GM18909 (cell line): ENCODE data around the gene ARHGAP20.

ENCODE experiments used
- ATAC-seq: cut with Tn5 transposase; IDR thresholded peaks from one replicate; pipeline ENCODE4 v1.9.1; 2021; ENCODE audit warnings: mild to moderate bottlenecking; ENCODE audit not compliant: unreplicated experiment, poor library complexity

Gene ARHGAP20, protein sequence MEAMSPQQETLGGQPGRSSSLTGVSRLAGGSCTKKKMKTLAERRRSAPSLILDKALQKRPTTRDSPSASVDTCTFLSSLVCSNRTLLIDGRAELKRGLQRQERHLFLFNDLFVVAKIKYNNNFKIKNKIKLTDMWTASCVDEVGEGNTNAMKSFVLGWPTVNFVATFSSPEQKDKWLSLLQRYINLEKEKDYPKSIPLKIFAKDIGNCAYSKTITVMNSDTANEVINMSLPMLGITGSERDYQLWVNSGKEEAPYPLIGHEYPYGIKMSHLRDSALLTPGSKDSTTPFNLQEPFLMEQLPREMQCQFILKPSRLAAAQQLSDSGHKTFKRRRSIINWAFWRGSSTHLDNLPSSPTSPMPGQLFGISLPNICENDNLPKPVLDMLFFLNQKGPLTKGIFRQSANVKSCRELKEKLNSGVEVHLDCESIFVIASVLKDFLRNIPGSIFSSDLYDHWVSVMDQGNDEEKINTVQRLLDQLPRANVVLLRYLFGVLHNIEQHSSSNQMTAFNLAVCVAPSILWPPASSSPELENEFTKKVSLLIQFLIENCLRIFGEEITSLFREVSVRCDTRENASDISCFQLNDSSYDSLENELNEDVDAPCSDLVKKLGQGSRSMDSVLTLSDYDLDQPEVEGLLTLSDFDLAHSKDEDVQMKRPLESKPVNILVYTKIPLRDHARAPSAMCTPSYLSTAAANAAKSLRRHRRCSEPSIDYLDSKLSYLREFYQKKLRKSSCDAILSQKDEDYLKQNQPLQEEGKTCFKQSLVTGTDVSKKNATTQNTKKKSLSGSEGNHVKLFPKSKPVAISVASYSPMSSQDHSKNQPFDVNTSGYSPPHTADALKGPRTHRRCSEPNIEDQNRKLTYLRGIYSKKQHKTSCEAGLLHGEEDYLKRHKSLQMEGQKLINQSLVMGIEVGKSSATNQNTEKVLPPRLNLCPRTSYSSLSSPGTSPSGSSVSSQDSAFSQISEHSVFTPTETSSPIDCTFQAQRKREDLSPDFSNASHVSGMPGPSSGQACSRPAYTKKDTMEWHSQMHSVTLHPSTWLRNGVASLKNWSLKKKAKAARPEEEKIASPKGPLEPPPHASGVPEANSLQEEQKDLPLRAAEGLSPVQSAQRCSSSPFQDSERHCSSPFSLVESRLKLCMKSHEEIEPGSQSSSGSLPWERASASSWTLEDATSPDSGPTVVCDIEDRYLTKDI

DNA sequence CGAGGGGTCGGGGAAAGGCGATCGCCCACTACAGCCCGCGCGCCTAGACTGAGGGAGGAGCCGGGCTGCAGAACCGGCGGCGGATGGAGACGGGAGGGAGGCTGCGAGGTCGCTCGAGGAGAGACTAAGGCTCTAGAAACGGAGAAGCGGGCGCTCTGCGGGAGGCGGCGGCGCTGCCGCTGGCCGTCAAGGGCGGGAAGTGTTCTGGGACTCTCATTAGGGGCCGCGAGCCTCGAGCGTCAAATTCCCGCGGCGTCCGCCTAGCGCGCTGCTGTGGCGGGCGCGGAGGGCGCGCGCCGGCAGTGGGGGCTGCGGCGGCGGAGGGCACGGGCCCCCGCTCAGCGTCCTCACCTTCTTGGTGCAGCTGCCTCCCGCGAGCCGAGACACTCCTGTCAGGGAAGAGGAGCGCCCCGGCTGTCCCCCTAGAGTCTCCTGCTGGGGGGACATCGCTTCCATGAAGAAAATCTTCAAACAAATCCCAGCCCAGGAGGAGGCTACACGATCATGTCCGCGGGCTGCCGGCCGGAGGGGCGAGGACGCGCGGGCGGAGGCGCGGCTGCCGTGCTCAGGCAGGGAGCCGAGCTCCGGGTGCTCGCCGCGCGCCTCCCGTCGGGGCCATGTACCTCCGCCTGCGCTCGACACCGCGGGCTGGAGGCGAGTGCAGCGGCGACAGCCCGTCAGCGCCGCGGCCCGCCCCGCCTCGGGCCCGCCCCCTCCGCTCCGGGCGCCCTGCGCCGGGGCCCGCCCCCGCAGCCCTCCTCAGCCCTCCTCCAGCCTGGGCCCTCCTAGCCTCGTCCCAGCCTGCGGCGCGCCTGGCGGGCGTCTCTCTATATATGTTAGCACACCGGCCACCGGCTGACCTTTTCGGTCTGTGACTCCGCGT lies at the start of gene ARHGAP20:
Gene ARHGAP20, minus strand, starts transcription at position 662 of the 883 bp plus-strand sequence. Its CDS starts 206 bp downstream, at position 456.
- ATAC-seq, result peak; percentile 79

DNA sequence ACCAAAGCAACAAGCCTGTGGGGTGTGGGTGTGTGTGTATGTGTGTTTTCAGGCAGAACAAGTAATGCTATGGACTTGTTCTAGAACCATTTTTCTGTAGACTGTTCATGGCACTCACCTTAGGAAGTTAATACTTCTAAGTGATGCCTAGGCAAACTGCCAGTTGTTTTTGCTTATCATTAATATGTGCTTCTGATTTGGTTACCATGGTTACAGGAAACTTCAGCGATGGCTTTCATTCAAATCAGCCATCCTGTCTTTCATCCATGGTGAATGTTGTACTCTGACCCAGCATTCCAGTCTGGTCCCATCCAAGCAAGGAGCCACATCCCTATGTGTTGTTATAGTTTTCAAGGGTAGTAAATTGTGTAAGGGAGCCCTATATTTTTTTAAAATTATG lies 49.8 kb upstream of the ARHGAP20 start:
- no peak for ATAC-seq

DNA sequence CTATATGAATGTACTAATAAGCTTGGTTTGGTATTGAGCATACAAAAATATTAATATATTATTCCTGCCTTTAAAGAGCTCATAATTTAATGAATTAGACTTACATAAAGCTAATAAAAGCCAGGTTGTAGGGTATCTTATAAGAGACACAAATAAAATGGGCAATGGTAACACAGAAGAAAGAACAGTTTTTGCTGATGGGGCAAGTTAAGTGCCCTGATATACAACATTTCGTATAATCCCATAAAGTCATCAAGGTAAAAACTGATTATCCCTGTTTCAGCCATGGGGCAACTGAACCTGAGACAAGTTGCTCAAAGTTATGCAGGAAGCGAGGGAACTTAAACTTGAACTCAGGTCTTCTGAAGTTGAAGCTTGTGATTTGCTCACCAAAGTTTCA lies 48.9 kb upstream of the ARHGAP20 start:
- no peak for ATAC-seq

DNA sequence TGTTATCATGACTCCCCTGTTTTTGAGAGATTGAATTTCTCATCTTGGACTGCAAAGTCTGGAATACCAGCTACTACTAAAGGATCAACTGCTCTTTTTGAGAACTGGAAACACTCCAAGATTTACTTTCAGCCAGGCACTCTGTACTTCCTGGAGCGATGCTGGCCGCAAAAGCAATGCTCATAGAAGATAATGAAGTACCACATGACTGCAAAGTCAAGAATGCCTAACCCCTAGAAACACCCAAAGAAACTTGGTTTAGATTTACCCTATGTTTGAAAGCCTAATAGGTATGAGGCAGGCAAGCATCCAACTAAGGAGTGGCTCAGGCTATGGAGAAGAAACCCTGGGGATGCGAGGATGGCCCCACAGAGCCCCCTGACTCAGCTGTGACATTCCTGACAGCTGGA lies 47.7 kb upstream of the ARHGAP20 start:
- no peak for ATAC-seq

DNA sequence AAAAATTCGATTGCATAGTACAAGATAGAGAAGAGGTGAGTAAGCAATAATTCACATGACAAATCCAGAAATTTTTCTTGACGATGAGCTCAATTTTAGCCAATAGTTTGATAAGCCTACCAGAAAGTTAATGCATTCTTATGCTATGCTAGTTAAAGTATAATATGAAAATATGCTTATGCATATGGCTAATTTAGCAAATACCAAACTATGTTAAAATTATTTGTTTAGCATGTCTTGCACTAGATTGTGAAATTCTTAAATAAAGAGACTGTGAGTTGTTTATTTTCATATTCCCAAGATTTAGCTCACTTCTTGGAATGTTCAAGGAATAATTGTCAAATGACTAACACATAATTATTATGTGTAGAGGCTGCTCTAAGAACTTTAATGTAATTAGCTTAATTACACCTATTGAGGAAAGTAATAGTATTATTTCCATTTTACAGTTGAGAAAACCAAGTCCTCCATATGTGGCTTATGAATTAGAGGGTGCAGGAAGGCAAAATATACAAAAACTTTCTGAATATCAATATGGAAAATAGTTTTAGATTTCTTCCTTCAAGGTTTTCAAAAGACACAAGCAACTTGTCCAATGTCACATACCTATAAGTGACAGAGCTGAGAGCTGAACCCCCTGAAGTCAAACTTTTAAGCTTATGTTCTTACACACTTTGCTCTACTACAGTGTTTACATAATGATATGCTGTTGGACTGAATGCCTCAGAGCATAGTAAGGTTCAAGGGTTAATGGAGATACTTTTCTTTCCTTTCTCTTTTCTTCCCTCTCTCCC lies 45.9 kb upstream of the ARHGAP20 start:
- ATAC-seq, result no peak

DNA sequence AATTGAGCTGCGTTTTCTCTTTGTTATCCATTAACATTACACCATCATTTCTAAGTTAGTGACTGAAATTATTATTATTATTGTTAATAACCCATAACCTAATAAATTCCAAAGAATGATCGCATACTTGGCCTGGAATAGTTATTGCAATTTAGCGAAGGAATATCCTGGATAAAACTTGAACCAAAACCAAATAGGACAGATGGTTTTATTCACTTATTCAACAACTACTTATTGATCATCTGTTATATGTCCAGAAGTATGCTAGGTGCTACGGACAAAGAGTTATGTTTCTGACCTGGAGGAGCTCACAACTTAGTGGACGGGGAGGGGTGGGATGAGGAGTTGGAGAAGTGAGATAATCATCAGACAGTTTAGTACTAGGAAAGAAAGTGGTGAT lies 44.8 kb upstream of the ARHGAP20 start:
- ATAC-seq, result no peak

DNA sequence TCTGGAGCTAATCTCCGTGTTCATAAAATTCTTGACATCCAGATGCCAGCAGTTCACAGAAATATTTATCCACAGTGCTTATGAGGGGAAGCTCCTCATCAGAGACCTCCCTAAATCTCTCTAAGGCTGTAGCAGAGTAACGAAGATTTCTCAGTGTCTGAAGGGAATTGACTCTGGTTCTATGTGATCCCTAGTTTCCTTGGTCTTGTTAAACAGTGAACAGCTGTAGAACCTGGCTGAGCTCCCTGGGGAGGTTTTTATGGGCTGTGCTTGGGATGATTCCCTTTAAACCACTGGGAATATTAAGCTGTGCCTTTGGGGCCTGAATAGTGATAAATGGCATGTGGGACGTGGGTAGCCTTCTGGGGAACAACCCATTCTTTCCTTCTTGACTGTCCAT lies 43.7 kb upstream of the ARHGAP20 start:
- ATAC-seq, result no peak

DNA sequence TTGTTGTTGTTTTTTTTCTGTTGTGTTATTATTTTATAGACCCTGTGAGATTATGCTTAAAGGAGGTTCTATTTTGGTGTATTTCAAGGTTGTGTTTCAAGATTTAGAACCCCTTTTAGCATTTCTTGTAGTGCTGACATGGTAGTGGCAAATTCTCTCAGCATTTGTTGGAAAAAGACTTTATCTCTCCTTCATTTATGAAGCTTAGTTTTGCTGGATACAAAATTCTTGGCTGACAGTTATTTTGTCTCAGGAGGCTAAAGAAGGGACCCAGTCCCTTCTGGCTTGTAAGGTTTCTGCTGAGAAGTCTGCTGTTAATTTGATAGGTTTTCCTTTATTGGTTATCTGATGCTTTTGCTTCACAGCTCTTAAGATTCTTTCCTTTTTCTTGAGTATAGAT lies 40.7 kb upstream of the ARHGAP20 start:
- ATAC-seq, result no peak

DNA sequence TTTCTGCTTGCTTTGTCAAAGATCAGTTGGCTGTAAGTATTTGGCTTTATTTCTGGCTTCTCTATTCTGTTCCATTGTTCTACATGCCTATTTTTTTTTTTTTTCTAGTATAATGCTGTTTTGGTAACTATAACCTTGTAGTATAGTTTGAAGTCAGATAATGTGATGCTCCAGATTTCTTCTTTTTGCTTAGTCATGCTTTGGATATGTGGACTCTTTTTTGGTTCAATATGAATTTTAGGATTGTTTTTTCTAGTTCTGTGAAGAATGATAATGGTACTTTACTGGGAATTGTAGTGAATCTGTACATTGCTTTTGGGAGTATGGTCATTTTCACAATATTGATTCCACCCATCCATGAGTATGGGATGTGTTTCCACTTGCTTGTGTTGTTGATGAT lies 37.9 kb upstream of the ARHGAP20 start:
- ATAC-seq, result no peak

DNA sequence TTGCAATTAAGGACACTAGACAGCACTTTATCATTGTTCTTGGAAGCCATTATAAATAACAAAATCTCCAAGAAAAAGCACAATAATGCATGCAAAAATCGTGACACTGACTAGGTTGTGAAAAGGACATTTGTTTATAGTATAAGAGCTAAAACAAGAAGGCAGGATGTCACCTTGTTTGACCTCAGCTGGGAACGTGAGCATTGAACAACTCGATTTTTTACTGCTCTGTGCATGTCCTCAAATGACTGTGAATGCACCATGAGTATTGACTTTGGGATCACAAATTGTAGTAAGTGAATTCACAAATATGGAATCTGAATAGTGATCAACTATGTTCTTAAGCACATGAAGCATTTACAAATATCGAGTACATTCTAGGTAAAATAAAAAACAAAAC lies 35.3 kb upstream of the ARHGAP20 start:
- no peak for ATAC-seq

DNA sequence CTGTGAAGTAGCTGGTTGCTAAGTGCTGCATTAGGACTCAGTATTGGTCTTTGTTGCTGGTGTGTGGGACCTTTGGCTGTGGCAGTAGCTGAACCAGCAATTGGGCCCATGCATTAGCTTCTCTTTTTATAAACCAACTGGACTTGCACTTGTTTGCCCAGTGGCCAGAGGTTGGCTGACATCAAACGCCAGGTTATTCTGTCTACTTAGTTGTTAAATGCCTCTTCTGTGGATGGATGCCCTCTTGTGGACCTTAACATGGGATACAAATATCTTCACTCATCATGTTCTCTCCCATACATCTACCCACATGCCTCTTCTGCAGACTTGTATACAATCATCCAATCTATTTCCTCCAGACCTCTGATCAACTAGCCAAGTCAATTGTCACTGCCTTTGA lies 26.4 kb upstream of the ARHGAP20 start:
- ATAC-seq, result no peak

DNA sequence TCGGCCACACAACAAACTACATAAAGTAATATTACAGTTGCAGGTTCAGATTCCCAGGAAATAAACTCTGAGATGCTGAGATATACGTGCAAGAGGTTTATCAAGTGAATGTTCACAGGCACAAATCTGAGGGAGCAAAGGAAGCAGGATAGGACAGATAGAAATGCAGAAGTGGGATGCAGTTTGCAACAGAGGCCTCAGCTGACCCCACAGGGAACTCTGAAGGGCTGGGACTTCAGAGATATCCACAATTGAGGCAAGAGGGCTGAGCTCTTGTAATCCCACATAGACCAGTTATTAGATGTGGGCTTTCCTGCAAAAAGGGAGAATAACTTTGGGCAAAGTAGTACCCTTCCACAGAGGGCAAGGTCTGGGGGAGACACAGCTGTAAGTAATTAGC lies 25.4 kb upstream of the ARHGAP20 start:
- ATAC-seq, result no peak

DNA sequence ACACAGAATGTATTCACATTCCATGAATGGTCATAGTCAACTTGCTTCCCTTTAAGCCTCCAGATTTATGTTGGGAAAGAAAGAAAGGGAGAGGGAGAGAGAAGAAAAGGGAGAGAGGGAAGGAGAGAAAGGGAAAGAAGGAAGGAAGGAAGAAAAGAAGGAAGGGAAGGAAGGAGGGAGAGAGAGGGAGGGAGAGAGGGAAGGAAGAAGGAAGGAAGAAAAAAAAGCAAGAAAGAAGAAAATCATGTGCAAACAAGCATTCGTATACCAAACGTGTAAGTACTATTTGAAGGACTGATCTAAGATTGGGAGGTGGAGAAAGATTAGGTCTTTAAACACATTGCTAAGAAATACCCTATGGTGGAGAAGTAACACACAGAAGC lies 23.9 kb upstream of the ARHGAP20 start:
- no peak for ATAC-seq

DNA sequence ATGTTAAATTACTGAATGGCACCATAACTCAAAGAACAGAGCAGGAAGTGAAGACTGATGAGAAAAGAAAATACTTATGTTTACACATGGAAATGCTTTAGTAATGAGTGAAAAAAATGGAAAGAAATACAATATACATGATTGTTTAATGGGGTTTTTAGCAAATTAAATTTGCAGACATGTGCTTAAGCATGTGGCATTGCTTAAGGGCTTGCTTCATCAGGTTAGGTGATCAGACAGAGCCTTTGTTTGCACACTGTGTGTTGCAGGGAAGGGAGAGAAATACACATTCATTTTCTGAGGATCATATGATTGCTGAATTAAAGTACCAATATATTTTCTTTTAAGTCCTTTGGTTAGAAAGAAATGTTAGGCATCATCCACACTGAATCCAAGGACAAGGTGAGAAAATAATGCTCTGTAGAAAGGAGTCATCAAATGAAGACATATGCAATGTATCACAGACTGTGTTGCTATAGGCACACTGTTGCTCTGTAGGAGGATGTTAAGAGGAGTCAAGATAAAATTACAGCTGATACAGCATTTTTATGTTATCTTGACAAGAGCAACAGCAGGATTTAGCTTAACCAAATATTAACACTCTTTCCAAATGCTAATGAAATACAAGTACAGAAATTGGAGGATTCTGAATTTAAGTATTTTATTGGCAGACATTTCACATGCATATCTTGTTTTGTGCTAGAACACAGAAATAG lies 23.4 kb upstream of the ARHGAP20 start:
- no peak for ATAC-seq

DNA sequence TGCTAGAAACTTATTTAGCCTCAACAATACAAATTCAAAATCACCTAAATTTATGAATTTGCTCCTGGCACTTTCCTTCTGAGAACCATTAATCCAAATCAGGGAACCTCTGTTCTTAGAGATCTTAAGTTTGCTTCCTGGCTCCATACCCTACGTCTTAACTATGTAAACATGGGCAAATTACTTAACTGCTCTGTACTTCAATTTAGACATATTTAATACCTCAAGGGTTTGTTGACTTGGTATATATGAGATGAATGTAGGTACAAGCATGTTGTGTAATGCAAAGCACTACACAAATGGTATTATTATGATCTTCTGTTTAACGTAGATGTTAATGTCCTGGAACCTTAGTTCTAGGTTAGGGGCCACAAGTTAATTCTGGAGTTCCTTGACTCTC lies 22.6 kb upstream of the ARHGAP20 start:
- no peak for ATAC-seq

DNA sequence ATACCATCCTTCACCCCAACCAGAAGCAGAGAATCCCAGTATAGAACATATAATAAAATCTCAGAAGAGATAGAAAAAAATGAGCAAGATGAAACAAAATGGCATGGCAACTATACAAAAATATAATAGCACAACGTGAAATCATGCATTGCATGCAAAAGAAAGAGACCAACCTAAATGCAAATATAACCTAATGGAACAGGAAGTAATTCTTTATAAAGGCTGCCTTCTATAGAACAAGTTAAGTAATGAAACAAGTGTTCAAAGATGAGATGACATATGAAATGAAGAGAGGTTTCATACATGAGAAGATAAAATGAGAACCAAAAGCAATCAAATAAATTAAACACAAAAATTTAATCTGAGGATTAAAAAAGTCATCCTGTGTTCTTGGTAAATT lies 18.5 kb upstream of the ARHGAP20 start:
- no peak for ATAC-seq

DNA sequence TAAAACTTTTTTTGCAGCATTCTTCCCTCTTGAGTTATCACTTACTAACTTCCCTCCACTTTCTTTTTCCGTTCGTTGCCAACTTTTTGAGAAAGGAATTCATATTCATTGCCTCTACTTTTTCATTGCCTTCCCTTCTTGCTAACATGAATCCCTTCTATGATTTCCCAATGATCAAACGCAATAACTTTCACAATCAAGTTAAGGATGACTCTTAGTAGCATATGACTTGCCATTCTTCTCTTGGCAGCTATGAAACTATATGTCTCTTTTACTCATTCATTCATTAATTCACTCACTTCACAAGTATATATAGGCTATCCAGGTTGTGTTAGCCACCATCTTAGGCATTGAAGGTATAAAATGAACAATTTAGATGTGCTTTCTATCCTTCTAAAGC lies 16.6 kb upstream of the ARHGAP20 start:
- ATAC-seq, result no peak

DNA sequence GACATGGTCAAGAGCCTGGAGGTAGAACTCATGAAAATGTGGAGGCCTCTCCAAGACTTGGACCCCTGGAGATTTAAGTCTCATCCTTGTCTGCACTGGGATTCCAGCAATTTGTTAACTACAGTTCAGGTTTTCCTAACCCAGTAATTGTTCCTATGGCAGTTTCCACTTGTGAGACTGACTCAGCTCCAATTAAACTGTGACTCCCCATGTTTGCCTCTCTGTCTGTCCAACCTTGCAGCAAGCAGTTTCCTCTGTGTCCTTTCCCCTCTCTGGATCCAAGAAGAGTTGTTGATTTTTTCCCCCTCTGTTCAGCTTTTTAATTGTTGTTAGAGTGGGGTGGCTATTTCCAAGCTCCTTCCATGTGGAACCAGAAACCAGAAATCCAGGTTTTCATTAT lies 16.2 kb upstream of the ARHGAP20 start:
- ATAC-seq, result no peak

DNA sequence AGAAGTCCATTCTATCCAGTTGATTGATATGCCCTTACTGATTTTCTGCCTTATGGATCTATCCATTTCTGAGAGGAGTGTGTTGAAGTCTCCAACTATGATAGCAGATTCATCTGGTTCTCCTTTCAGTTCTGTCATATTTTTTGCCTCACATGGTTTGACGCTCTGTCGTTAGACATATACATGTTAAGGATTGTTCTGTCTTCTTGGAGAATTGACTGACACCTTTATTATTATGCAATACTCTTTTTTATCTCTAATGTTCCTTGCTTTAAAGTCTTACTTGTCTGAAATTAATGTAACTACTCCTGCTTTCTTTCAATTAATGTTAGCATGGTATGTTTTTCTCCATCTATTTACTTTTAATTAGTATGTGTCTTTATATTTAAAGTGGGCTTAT lies 12.1 kb upstream of the ARHGAP20 start:
- no peak for ATAC-seq
